Liver (tissue), 9 donors: ENCODE results near the gene ITGB2. TPM values are rescaled to one million over a fixed set of nuclear protein-coding genes. Genes with fewer than 3 reads are reported as not detected.

ENCODE experiments used
- DNase-seq: peaks from one replicate; pipeline ENCODE4 v3.0.0-alpha.2; 2017; ENCODE audit warnings: low spot score
- H3K27ac ChIP-seq, 2 donors: one replicate each; pipeline ENCODE4 v1.7.0; 2013; ENCODE audit warnings: inconsistent platforms in 2 of 2, low read length in 2 of 2, control low read depth in 1 of 2, low read depth in 1 of 2, mild to moderate bottlenecking in 1 of 2
- H3K27me3 ChIP-seq, 4 donors: one replicate each; pipeline versions ENCODE4 v1.6.1 to v1.7.0; 2013; ENCODE audit warnings: low read length in 3 of 4, inconsistent platforms in 1 of 4, mild to moderate bottlenecking in 1 of 4, moderate library complexity in 1 of 4; ENCODE audit not compliant: control insufficient read depth in 4 of 4, insufficient read depth in 4 of 4
- H3K36me3 ChIP-seq, 4 donors: one replicate each; pipeline versions ENCODE4 v1.6.1 to v1.7.0; 2013; ENCODE audit warnings: low read length in 3 of 4, mild to moderate bottlenecking in 3 of 4, low read depth in 1 of 4, moderate library complexity in 1 of 4; ENCODE audit not compliant: control insufficient read depth in 4 of 4, insufficient read depth in 3 of 4
- H3K4me1 ChIP-seq, 4 donors: one replicate each; pipeline versions ENCODE4 v1.6.1 to v1.7.0; 2013; ENCODE audit warnings: low read length in 3 of 4, mild to moderate bottlenecking in 3 of 4, moderate library complexity in 1 of 4; ENCODE audit not compliant: control insufficient read depth in 4 of 4, insufficient read depth in 4 of 4
- H3K4me3 ChIP-seq, 3 donors: one replicate each; pipeline versions ENCODE4 v1.6.1 to v1.7.0; 2013; ENCODE audit warnings: low read length in 3 of 3, control low read depth in 1 of 3, low read depth in 1 of 3, mild to moderate bottlenecking in 1 of 3
- H3K9ac ChIP-seq, 2 donors: one replicate each; pipeline ENCODE4 v1.7.0; 2013; ENCODE audit warnings: low read length in 2 of 2, mild to moderate bottlenecking in 2 of 2, moderate library complexity in 2 of 2, control low read depth in 1 of 2, low read depth in 1 of 2
- H3K9me3 ChIP-seq, 4 donors: one replicate each; pipeline versions ENCODE4 v1.6.1 to v1.7.0; 2013; ENCODE audit warnings: low read length in 3 of 4; ENCODE audit not compliant: control insufficient read depth in 4 of 4
- CTCF ChIP-seq: fragments of 150-350 bp; IDR thresholded peaks from 2 replicates; pipeline ENCODE4 v1.5.1; 2017; ENCODE audit warnings: improper control_type of control experiment, low read depth, low read length; ENCODE audit not compliant: missing input control
- FOXA1 ChIP-seq: IDR thresholded peaks from 2 replicates; pipeline ENCODE4 v1.6.1; 2016; ENCODE audit warnings: antibody characterized with exemption
- FOXA2 ChIP-seq: IDR thresholded peaks from 2 replicates; pipeline ENCODE4 v1.6.1; 2016; ENCODE audit warnings: antibody characterized with exemption
- HNF4A ChIP-seq, 2 donors: conservative IDR thresholded peaks; 2 replicates each; pipeline ENCODE4 v1.6.1; 2016; ENCODE audit warnings: antibody characterized with exemption in 2 of 2, mild to moderate bottlenecking in 2 of 2
- HNF4G ChIP-seq: IDR thresholded peaks from 2 replicates; pipeline ENCODE4 v1.6.1; 2016; ENCODE audit warnings: antibody characterized with exemption
- MAX ChIP-seq: IDR thresholded peaks from 2 replicates; pipeline ENCODE4 v1.6.1; 2016; ENCODE audit warnings: antibody characterized with exemption
- RXRA ChIP-seq, 2 donors: IDR thresholded peaks; 2 replicates each; pipeline ENCODE4 v1.6.1; 2017 to 2018; ENCODE audit warnings: antibody characterized with exemption in 2 of 2, mild to moderate bottlenecking in 1 of 2
- TAF1 ChIP-seq: conservative IDR thresholded peaks from 2 replicates; pipeline ENCODE4 v1.6.1; 2016; ENCODE audit warnings: antibody characterized with exemption, mild to moderate bottlenecking
- YY1 ChIP-seq: IDR thresholded peaks from 2 replicates; pipeline ENCODE4 v1.6.1; 2016; ENCODE audit warnings: antibody characterized with exemption, mild to moderate bottlenecking
- WGBS: extraction: QIAGEN DNeasy Blood & Tissue Kit; methylation state at CpG from one replicate; pipeline ENCODE4 v1.1.7; 2013; 5-methylcytosine and 5-hydroxymethylcytosine counted together
- polyA plus RNA-seq, 2 donors: library from polyadenylated mRNA; stranded (reverse) in 1 of 2; unstranded in 1 of 2; fragments of 200-250 nt in 1 of 2; fragments of >200 nt in 1 of 2; fragmentation: Nextera tagmentation in 1 of 2; extraction: Ambion mirVana in 1 of 2; gene quantifications; one replicate each; pipeline versions ENCODE4 v1.2.1 to v1.2.3, GENCODE V29; 2013 to 2015
- total RNA-seq, 2 donors: library from RNA; depleted of rRNA; stranded (reverse); fragments of >200 nt; gene quantifications; one replicate each; pipeline ENCODE4 v1.2.3, GENCODE V29; 2014
- TF ChIP-seq, protein P1 (sequence below): IDR thresholded peaks from 2 replicates; pipeline ENCODE4 v1.6.1; 2016; ENCODE audit warnings: antibody characterized with exemption
- donor health status: healthy.
- donor health status: healthy.
- donor health status: healthy.
- donor health status: healthy.
- donor health status: healthy.

ITGB2 gene
- total and polyA plus RNA-seq, 4 donors = 9.6 to 50.6 (median 28.7) TPM

DNA sequence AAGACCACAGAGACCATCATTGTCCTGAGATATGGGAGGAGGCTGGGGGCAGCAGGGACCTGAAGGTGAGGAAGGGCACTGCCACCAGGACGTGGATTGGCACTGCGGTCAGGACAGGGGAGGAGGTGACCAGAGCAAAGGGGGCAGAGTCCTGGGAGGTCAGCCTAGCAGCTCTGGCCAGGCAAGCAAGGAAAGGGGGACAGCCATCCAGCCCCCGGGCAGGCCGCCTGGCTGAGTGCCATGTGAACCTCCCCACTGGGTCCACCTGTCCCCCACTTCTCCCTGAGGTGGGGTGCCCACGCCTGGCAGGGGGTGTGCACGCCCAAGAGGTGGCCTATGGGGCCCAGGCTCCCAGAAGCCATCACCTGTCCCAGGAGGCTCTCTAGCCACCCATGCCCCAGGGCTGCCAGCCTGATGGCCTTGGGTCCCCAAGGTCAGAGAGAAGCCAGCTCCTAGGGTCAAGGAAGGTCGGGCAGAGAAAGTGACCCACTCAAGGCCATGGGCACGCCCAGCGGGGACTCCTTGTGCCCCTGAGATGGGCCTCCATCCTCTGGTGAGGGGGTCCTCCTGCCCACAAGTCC is 29.6 kb downstream of the ITGB2 start:
- no peaks in the 10 kb centered on the region for H3K9me3 ChIP-seq
- H3K4me3 ChIP-seq = no peak overlapping the region
- H3K27ac ChIP-seq = no peak overlapping the region
- H3K4me1 ChIP-seq = peaks cover 21 to 57% (median 38%) of the 10 kb centered on the region in 4 donors
- H3K9ac ChIP-seq = no peak overlapping the region
- no peak for DNase-seq
- no peaks in the 10 kb centered on the region for H3K27me3 ChIP-seq
- no peaks in the 10 kb centered on the region for H3K36me3 ChIP-seq
- TF ChIP-seq TAF1 (no peak), MAX (no peak), HNF4A (conservative IDR thresholded peaks at IDR 0.05) (no peak), RXRA (IDR thresholded peaks at IDR 0.05) (no peak)
- 76% methylated on average over 9 of the region's 9 CpGs for WGBS

GRCh38 chr21:44890338-44890931 is 30.3 kb downstream of the ITGB2 start:
- H3K9ac ChIP-seq = no peak overlapping the region
- H3K9me3 ChIP-seq = no peaks in the 10 kb centered on the region
- no peak overlapping the region for H3K27ac ChIP-seq
- WGBS = 89% methylated on average over 24 of the region's 24 CpGs
- no peak overlapping the region for H3K4me3 ChIP-seq
- H3K27me3 ChIP-seq = no peaks in the 10 kb centered on the region
- TF ChIP-seq HNF4G = no peak
- no peaks in the 10 kb centered on the region for H3K36me3 ChIP-seq
- no peak for DNase-seq
- peaks cover 24 to 62% (median 42%) of the 10 kb centered on the region in 4 donors for H3K4me1 ChIP-seq

DNA sequence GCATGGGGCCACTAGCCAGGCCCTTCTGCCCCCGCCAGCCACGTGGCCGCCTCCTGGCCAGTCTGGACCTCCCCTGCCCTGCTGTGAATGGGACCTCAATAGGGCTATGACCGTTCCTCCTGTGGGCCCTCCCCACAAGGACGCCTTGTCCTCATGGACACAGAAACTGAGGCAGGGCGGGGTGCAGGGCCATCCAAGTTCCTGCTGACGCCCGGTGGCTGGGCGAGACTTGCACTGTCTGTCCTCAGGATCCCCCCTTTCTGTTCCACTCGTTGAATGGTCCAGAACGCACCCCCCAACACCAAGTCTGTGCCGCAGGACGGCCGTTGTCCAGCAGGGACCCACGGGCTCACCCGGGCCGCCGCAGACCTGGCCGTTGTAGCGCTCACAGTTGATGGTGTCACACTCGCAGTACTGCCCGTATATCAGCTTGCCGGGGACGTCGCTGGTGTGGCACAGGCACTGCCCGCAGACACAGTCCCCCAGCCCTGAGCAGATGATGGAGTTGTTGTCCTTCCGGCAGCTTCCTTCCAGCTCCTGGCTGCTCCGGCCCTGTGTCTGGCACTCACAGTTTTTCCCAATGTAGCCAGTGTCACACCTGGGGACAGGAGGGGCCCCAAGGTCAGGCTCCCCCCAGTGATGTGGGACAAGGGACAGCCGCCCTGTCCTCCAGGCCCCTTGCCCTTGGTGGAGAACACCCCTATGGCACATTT is 30.9 kb downstream of the ITGB2 start:
- Histone ChIP-seq H3K9me3 (no peaks in the 10 kb centered on the region), H3K27me3 (no peaks in the 10 kb centered on the region), H3K27ac (no peak overlapping the region), H3K36me3 (no peaks in the 10 kb centered on the region), H3K4me1 (peaks cover 25 to 62% (median 43%) of the 10 kb centered on the region in 4 donors), H3K4me3 (no peak overlapping the region), H3K9ac (no peak overlapping the region)
- no peak for DNase-seq
- 95% methylated on average over 29 of the region's 29 CpGs for WGBS
- TF ChIP-seq RXRA (IDR thresholded peaks at IDR 0.05) (no peak), TAF1 (no peak), FOXA2 (no peak), CTCF (no peak), FOXA1 (no peak), YY1 (no peak), MAX (no peak), HNF4G (no peak)
- TF ChIP-seq, protein P1, sequence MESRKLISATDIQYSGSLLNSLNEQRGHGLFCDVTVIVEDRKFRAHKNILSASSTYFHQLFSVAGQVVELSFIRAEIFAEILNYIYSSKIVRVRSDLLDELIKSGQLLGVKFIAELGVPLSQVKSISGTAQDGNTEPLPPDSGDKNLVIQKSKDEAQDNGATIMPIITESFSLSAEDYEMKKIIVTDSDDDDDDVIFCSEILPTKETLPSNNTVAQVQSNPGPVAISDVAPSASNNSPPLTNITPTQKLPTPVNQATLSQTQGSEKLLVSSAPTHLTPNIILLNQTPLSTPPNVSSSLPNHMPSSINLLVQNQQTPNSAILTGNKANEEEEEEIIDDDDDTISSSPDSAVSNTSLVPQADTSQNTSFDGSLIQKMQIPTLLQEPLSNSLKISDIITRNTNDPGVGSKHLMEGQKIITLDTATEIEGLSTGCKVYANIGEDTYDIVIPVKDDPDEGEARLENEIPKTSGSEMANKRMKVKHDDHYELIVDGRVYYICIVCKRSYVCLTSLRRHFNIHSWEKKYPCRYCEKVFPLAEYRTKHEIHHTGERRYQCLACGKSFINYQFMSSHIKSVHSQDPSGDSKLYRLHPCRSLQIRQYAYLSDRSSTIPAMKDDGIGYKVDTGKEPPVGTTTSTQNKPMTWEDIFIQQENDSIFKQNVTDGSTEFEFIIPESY = no peak
